ENCODE data around the gene CFTR. TPM values are rescaled to one million over a fixed set of nuclear protein-coding genes. Genes with fewer than 3 reads are reported as not detected.

Gene CFTR
- total RNA-seq, 1 experiment from 2014 or later, result not detected

DNA sequence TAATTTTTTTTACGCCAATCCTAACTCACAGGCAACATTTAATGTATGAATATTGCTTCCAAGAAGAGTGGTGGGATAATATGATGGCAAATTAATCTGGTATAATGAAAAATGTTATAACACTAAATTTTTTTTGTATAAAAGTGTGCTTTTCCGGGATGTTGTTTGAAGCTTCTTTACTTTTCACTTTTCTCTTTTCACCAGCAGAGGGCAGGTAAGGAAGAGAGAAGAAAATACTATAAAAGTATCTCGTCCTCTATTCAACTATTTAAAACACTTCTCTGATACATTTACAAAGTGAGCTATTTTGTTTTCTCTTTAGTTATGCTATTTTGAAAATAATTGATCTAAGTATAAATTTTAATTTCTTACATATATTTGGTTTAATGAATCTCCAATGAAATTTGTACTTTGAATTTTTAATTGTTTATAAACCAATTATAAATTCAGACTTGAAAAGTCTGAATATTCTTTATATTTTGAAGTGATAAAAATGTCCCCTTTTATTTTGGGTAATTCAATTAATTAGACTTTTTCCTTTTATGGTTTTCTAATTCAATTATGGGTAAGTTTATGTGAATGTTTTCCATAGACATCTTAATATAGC lies 20.7 kb upstream of the CFTR start:
- RAD21 ChIA-PET (ENCODE audit: low non-redundant PET in 1 of 2, low total read pairs in 2 of 2, uncharacterized antibody in 2 of 2, unreplicated experiment in 2 of 2), result interaction anchor here in 1 of 2 experiments (1.1 kb wide), 1 partner anchor 257 kb away, joined by 4 read pairs; no protein-coding TSS in a partner anchor
- intact Hi-C loops (cut with micrococcal nuclease), result loop anchor here (1.0 to 5.0 kb wide), 3 partner anchors 216 to 693 kb away; no protein-coding TSS in a partner anchor
- H4K20me1 ChIP-seq (ENCODE audit: insufficient read depth), result no peaks in the 10 kb centered on the region
- TF ChIP-seq, protein P1, sequence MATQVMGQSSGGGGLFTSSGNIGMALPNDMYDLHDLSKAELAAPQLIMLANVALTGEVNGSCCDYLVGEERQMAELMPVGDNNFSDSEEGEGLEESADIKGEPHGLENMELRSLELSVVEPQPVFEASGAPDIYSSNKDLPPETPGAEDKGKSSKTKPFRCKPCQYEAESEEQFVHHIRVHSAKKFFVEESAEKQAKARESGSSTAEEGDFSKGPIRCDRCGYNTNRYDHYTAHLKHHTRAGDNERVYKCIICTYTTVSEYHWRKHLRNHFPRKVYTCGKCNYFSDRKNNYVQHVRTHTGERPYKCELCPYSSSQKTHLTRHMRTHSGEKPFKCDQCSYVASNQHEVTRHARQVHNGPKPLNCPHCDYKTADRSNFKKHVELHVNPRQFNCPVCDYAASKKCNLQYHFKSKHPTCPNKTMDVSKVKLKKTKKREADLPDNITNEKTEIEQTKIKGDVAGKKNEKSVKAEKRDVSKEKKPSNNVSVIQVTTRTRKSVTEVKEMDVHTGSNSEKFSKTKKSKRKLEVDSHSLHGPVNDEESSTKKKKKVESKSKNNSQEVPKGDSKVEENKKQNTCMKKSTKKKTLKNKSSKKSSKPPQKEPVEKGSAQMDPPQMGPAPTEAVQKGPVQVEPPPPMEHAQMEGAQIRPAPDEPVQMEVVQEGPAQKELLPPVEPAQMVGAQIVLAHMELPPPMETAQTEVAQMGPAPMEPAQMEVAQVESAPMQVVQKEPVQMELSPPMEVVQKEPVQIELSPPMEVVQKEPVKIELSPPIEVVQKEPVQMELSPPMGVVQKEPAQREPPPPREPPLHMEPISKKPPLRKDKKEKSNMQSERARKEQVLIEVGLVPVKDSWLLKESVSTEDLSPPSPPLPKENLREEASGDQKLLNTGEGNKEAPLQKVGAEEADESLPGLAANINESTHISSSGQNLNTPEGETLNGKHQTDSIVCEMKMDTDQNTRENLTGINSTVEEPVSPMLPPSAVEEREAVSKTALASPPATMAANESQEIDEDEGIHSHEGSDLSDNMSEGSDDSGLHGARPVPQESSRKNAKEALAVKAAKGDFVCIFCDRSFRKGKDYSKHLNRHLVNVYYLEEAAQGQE (IDR thresholded peaks at IDR 0.05; ENCODE audit: low read depth), result no peak
- TF ChIP-seq, protein P2, sequence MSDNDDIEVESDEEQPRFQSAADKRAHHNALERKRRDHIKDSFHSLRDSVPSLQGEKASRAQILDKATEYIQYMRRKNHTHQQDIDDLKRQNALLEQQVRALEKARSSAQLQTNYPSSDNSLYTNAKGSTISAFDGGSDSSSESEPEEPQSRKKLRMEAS (IDR thresholded peaks at IDR 0.05), result no peak
- no peak for TF ChIP-seq SIN3A (IDR thresholded peaks at IDR 0.05; ENCODE audit: low read depth)
- TF ChIP-seq POLR2AphosphoS5 (IDR thresholded peaks at IDR 0.05; ENCODE audit: low read depth, low read length), result no peak
- TF ChIP-seq, protein P3, sequence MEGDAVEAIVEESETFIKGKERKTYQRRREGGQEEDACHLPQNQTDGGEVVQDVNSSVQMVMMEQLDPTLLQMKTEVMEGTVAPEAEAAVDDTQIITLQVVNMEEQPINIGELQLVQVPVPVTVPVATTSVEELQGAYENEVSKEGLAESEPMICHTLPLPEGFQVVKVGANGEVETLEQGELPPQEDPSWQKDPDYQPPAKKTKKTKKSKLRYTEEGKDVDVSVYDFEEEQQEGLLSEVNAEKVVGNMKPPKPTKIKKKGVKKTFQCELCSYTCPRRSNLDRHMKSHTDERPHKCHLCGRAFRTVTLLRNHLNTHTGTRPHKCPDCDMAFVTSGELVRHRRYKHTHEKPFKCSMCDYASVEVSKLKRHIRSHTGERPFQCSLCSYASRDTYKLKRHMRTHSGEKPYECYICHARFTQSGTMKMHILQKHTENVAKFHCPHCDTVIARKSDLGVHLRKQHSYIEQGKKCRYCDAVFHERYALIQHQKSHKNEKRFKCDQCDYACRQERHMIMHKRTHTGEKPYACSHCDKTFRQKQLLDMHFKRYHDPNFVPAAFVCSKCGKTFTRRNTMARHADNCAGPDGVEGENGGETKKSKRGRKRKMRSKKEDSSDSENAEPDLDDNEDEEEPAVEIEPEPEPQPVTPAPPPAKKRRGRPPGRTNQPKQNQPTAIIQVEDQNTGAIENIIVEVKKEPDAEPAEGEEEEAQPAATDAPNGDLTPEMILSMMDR (IDR thresholded peaks at IDR 0.05 in 2 of 3, conservative IDR thresholded peaks at IDR 0.05 in 1 of 3; ENCODE audit: borderline replicate concordance in 1 of 3, insufficient read depth in 1 of 3, low read depth in 2 of 3, low read length in 2 of 3), result peak; percentile 53 to 63 (median 60); a peak in 5 of 6 replicates
- no peak for TF ChIP-seq CEBPB (IDR thresholded peaks at IDR 0.05; ENCODE audit: low read depth)
- TF ChIP-seq ZFX (IDR thresholded peaks at IDR 0.05), result no peak
- no peak for TF ChIP-seq POLR2A (IDR thresholded peaks at IDR 0.05; ENCODE audit: borderline replicate concordance, extremely low read depth, insufficient read depth, insufficient read length)
- TF ChIP-seq, protein P4, sequence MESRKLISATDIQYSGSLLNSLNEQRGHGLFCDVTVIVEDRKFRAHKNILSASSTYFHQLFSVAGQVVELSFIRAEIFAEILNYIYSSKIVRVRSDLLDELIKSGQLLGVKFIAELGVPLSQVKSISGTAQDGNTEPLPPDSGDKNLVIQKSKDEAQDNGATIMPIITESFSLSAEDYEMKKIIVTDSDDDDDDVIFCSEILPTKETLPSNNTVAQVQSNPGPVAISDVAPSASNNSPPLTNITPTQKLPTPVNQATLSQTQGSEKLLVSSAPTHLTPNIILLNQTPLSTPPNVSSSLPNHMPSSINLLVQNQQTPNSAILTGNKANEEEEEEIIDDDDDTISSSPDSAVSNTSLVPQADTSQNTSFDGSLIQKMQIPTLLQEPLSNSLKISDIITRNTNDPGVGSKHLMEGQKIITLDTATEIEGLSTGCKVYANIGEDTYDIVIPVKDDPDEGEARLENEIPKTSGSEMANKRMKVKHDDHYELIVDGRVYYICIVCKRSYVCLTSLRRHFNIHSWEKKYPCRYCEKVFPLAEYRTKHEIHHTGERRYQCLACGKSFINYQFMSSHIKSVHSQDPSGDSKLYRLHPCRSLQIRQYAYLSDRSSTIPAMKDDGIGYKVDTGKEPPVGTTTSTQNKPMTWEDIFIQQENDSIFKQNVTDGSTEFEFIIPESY (IDR thresholded peaks at IDR 0.05; ENCODE audit: extremely low read depth, insufficient replicate concordance, low read length), result no peak
- no peak for TF ChIP-seq JUND (IDR thresholded peaks at IDR 0.05)
- TF ChIP-seq RAD21 (IDR thresholded peaks at IDR 0.05; ENCODE audit: low read depth), result peak; percentile 66
- TF ChIP-seq EZH2phosphoT487 (IDR thresholded peaks at IDR 0.05; ENCODE audit: borderline replicate concordance), result no peak
- TF ChIP-seq FOSL1 (IDR thresholded peaks at IDR 0.05; ENCODE audit: low read depth), result no peak
- no peak overlapping the region for H3K9ac ChIP-seq (ENCODE audit: low read length)
- POLR2A ChIA-PET, result no interaction called here
- BruUV-seq (replicated peaks), result no TSS peak
- no peaks in the 10 kb centered on the region for H3K9me3 ChIP-seq (ENCODE audit: control insufficient read depth in 1 of 2, insufficient read depth in 1 of 2, low read depth in 1 of 2, low read length in 2 of 2)
- no peaks in the 10 kb centered on the region for H3K9me2 ChIP-seq (ENCODE audit: insufficient read depth)
- ATAC-seq, result no peak
- H3K4me2 ChIP-seq (ENCODE audit: low read length), result no peak overlapping the region
- peak; percentile 21 for DNase-seq (ENCODE audit: low read depth, low spot score)
- CTCF ChIA-PET, result interaction anchor here (0.6 to 1.7 kb wide), 14 partner anchors 9 to 695 kb away, joined by 3 to 24 read pairs (median 4); no protein-coding TSS in a partner anchor
- no peaks in the 10 kb centered on the region for H3K27me3 ChIP-seq (ENCODE audit: insufficient read depth, low read length)
- no peaks in the 10 kb centered on the region for H3K79me2 ChIP-seq (ENCODE audit: insufficient read depth, low read length)
- H3K4me3 ChIP-seq (replicated peaks in 1 of 2; ENCODE audit: low read depth in 1 of 2, low read length in 2 of 2), result no peak overlapping the region
- H2AFZ ChIP-seq (ENCODE audit: low read depth, low read length, poor library complexity, severe bottlenecking), result peak overlapping the region; percentile 95
- H3K36me3 ChIP-seq (ENCODE audit: control insufficient read depth in 1 of 2, insufficient read depth in 2 of 2, low read length in 2 of 2), result no peaks in the 10 kb centered on the region
- no peaks in the 10 kb centered on the region for H3K4me1 ChIP-seq (ENCODE audit: control insufficient read depth in 1 of 2, insufficient read depth in 2 of 2, low read length in 2 of 2)
- no peak overlapping the region for H3K27ac ChIP-seq (ENCODE audit: low read depth, low read length)
